GM21447 (cell line): ENCODE results near the gene EYA2.
"Not testable (repeated sequence)": the region's sequence is repeated elsewhere in the genome, so short reads cannot be mapped to it uniquely, and the experiment has no call there.

Experiments
- ATAC-seq: cut with Tn5 transposase; IDR thresholded peaks from one replicate; pipeline ENCODE4 v1.9.1; 2021; ENCODE audit not compliant: unreplicated experiment

EYA2 gene, protein sequence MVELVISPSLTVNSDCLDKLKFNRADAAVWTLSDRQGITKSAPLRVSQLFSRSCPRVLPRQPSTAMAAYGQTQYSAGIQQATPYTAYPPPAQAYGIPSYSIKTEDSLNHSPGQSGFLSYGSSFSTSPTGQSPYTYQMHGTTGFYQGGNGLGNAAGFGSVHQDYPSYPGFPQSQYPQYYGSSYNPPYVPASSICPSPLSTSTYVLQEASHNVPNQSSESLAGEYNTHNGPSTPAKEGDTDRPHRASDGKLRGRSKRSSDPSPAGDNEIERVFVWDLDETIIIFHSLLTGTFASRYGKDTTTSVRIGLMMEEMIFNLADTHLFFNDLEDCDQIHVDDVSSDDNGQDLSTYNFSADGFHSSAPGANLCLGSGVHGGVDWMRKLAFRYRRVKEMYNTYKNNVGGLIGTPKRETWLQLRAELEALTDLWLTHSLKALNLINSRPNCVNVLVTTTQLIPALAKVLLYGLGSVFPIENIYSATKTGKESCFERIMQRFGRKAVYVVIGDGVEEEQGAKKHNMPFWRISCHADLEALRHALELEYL

DNA sequence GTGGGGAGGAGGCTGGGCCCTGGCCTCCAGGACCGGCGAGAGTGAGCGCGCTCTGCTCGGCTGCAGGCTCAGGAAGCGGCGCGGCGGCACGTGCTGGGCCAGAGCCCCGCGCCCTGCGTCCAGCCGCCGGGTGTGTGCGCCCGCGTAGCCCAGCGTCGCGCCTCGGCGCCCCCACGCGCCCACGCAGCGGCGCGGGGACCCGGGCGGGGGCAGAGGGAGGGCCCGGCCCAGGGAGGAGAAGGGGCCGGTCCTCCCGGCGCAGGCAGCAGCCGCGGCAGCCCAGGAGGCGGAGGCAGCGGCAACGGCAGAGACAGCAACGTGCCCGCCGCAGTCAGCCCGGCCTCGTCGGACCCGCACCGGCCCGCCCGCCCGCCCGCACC lies at the start of gene EYA2:
Gene EYA2 (plus strand): TSS at position 265 of the 380 bp plus-strand sequence. CDS start 95,168 bp downstream, outside the sequence.
- no peak for ATAC-seq

DNA sequence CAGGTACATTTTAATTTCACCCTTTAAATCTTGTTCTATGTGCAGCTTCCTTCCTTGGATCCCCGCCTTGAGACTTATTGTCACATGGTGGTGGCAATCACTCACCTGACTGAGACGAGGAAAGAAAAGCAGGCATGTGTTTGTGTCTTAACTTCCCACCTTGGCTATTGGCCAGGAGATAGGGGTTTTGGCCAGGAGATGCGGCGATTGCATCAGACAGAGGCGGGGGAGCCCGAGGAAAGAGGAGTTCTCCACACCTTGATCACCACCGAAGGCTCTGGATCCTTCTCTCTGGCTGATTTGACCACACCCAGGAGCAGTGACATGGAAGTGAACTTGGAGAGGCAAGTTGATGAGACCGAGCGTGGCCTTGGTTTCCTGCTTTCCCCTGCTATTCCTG lies 49.7 kb upstream of the EYA2 start:
- ATAC-seq = no peak

DNA sequence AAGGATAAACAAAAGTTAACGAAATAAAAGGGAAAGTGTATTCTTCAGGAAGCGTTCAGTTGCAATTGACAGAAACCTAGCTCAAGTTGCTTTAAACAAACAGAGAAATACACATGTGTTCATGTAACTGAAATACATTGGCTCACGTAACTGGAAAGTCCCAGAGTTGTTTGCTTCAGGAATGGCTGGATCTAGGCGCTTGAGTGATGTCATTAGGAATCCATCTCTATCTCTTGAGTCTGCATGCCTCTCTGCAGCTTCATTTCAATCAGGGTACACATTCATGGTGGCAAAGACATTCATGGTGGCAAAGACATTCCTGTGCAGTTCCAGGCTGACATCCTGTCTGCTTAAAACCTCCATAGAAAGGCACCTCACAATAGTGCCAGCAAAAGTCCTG lies 45.4 kb upstream of the EYA2 start:
- ATAC-seq = no peak

DNA sequence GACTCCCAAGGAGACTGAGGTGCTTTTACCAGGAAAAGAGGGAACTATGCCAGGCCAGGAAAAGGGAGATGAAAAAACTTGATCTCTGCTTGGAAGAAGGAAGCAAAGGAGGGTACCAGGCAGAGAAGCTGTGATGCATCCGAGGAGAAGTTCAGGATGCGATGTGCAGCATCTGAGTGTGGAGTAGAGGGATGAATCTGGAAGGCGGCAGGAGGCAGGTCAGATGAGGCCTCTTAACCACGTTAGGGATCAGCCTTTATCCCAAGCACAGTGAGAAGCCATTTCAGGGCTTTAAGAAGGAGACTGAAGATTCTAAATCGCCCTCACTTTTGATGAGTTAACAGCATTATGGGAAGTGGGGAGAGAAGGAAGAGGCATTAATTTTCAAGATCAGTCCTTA lies 44.9 kb upstream of the EYA2 start:
- no peak for ATAC-seq

DNA sequence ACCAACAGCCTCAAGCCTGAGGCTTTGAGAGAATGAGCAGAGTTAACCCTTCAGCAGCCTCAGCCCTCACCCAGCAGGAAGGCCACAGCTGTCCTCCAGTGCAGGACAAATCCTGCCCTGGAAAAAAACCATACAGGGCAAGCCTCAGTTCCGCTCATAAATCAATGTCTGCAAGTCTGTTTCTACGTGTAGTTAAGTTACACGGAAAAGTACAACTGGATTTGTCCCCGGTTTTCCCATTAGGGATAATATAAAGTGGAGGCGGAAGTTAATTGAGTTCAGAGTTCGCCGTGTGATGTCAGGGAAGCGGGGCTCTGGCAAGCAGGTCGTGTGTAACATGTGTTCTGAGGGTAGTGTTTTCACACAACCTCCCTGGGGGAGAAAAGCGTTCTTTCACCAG lies 44.2 kb upstream of the EYA2 start:
- no peak for ATAC-seq

DNA sequence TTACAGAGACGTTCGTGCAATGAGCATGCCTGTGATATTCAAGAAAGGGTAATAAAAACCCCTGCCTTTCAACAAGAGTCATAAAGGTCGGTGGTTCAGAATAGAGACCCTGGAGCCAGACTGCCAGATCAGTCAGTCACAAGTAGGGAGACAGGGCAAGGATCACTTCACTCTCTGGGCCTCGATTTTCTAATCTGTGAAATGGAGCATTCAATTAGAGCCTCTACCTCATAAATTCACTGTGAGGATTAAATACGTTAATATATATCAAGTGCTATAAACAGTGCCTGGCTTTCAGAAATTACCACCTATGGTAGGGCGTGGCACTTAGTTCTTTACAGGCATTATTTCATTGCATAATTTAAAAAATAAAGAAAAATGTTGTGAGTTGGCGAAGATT lies 43.7 kb upstream of the EYA2 start:
- no peak for ATAC-seq

DNA sequence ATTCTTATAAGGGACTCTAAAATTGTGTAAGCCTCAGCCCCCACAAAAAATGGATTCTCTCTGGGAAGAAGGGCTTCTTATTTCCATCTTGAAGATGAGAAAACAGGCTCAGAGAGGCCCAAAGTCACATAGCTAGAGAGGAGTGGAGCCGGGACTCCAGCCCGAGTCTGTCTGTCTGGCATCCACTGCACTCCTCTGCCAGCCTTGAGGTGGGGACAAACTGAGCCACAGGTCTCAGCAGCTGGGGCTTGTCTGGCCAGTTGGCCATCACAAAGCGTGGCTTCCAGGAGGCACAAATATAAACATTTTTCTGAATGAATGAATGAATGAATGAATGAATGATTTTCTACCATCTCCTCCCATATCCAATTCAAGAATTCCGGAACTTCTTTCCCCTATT lies 42.9 kb upstream of the EYA2 start:
- no peak for ATAC-seq

DNA sequence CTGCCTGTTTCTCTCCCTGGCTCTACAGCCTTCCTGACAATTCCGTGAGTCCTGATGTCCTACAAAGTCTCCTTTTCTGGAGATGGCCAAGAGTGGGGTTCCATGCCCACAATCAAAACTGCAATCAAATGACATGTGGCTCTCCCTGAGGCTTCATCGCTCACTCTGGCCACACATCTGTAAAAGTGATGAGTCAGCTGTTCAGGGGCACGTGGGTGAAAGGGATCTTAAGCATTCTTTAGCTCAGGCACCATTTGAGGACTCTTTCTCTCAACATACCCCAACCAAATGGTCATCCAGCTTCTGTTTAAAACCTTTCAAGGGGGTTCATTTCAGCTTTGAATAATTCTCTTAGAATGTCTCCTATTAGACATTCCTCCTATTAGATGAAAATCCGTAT lies 42.3 kb upstream of the EYA2 start:
- no peak for ATAC-seq

DNA sequence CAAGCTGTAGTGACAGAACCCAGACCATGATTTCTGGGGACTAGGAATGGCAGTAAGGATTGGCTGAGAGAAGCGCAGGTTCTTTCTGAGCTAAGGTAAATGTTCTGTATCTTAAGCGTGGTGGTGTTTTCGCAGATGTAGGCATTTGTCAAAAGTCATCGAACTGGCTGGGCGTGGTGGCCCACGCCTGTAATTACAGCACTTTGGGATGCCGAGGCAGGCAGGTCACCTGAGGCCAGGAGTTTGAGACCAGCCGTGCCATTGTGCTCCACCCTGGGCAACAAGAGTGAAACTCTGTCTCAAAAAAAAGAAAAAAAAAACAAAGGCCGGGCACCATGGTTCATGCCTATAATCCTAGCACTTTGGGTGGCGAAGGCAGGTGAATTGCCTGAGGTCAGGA lies 40.7 kb upstream of the EYA2 start:
- no peak for ATAC-seq

DNA sequence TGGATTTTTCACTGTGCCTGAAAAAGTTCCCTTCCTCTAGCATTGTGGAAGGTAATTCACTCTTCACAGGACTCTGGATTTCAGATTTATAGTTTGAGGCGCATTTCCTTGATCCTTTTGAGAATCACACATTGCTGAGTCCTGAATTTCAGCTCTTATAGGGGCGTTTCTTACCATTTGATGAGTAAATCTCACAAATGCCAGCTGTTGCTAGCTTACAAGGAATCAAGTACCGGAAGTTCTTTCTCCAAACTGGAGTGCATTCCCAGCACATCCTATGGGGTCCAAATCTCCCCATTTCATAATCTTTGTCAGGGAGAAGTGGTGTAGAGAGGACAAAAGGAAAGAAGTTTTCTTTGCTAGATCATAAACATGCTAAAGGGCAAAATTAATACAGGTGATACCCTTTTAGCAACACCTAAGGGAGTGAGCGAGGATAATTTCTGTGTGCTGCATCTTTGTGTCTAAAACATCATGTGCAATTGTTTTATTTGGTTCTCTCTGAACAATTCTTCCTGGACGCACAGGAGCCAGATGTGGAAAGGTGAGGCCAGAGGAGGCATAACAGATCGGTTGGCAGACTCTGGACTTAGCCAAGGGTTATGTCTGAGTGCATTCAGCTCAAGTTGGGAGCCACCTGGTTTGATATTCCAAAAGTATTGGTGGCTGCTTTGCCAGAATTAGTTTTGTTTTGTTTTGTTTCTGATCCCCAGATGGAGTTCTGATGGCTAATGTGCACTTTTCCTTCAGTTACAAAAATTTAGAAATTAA lies 37.4 kb upstream of the EYA2 start:
- no peak for ATAC-seq

DNA sequence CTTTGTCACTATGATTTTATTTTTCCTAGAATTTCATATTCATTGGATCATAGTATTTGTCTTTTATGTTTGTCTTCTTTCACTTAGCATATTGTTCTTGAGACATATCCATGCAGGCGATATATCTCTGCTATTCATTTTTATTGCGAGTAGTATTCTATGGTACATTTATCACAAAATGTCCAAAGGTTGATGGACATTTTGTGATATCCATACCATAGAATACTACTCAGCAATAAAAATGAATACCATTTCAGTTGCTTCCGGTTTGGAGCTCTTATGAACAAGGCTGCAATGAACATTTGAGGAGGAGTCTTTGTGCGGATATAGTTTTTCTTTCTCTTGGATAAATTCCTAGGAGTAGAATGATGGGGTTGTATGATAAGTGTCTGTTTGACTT lies 28.8 kb upstream of the EYA2 start:
- no peak for ATAC-seq

DNA sequence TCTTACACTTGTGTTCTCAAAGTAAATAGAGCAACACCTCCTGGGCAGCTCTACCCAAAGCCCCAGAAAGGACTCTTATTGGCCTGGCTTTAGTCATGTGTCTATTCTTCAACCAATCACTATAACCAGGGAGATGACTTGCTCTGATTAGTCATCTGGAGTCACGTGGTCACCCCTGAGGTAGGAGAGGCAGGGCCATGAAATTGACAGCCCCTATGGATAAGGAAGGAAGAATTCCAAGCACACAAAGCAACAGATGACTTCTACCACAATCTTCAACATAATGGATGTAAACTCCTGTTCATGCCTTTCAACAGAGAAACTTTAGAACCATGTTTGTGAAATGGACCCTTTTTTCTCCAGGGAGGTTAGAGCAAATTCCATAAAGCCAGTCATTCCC lies 24.6 kb upstream of the EYA2 start:
- no peak for ATAC-seq

DNA sequence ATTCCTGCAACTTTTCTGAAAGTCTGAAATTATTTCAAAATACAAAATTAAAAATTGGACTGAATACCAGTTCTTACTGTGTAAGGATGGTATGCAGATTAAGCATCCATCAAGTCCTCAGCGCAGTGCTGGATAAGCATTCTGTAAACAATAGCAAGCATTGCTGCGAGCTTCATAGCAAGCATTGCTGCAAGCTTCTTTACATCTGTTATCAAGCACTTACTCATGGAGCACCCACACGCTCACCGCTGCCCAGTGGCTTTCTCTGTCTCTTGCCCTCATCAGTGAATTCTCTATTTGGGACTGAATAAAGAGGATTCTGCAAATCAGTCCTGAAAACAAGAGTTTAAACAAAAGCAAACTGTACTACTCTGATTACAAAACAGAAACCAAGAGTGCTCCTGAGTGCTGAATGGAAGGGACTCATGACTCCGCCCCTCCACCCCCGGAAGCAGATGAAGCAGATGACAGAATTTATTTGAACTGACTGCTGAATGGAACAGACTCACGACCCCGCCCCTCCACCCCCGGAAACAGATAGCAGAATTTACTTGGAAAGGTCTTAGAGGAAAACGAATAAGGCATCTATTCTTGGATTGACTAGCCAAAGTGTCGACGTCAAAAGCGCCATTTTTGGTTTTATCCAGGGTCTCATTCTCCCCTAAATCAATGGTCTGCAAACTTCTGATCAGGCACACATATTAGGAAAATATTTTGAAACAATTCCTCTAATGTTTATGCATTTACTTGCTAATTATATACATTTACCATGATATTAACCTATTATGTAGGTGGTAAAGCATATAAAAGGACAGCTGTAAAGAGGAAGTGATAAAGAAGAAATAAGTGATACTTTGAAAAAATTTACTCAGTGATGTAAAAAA lies 22.1 kb upstream of the EYA2 start:
- ATAC-seq = no peak

DNA sequence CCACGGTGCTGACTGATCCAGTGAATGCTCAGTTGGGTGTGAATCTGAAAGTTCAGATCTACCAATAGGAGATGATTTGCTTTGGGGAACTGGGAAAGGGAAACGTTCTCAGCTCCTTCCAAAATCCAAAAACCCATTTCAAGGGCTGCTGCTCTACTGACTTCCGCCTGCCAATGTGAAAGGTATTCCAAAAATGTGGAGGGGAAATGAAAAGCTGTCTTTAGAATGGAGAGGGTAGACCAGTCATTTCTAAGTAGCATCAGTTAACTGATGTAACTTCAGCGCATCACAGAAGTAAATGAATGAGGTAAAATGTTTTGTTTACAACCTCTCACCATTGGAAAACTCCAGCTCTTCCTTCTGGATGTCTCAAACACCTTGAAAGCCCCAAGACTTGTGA lies 19.6 kb upstream of the EYA2 start:
- no peak for ATAC-seq

DNA sequence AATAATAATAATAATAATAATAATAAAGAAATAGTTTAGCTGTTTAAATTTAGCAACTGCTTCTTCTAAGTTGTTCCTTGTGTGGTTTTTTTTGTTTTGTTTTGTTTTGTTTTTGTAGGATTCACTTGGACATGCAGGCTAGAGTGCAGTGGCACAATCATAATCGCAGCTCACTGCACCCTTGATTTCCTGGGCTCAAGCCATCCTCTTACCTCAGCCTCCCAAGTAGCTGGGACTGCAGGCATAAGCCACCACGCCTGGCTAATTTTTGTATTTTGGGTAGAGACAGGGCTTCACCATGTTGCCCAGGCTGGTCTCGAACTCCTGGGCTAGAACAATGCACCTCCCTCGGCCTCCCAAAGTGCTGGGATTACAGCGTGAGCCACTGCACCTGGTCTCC lies 15.3 kb upstream of the EYA2 start:
- ATAC-seq = no peak

DNA sequence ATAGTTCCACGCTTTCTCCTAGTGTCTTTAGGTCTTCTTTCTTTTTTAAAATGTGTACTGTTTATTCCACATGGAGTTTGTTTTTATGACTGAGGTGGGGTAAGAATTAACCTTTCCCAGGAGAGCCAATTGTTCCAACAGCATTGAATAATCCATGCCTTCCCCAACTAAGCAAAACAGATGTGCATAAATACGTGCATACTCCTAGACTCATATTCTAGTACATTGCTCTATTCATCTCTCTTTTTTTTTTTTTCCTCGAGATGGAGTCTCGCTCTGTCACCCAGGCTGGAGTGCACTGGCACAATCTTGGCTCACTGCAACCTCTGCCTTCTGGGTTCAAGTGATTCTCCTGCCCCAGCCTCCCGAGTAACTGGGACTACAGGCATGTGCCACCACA lies 14.7 kb upstream of the EYA2 start:
- not testable (repeated sequence) for ATAC-seq

DNA sequence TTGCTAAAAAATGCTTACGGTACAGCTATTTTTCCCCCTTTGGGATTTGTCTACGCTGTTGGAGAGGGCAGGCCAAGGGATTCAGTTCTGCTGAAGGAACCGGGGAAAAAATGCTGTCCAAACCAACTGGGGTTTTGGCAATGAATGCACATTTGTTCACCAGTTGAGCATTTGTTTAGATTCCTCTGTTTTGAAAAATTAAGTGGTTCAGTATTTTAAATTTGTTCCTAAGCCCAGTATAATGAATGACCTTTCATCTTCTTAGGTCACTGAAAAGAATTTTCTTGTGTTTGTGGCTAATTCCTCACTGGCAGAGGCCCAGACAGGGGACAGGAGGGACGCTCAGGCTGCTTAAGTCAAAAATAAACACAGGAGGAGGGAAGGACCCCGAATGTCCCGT lies 10.8 kb upstream of the EYA2 start:
- ATAC-seq = no peak

DNA sequence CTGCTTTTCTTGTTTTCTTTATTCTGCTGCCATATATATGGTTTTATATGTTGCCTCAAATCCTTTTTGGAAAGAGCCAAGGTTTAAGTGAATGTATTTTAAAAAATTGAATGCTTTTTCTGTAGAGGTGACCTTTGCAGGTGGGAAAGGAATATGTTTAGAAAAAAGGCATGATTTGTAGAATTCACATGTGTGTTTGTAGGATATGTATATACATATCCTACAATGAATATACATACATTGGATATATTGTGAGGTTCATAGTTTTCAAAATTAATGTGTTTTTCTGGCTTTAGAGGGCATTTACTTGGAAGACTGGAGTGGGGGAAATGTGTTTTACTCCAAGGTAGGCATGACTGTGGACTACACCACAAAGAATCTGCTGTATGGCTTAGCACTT lies 4.0 kb upstream of the EYA2 start:
- no peak for ATAC-seq

DNA sequence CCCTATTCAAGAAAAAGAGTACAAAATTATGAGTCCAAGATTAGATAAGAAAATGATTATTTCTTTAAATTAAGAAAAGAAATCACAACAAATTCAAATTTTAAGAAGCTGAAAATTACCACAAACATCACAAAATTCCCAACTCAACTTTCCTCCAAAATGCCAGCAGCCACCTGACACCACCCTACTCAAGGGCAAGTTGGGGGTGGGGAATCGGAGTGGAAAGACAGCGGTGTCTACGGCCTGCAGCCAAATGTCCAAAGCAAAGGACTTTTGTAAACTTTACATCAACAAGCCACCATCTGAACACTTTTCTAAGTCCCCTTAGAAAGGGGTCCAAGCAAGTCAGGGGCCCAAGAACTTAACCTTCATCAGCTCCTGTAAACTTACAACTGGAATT lies 1.6 kb upstream of the EYA2 start:
- ATAC-seq = no peak

DNA sequence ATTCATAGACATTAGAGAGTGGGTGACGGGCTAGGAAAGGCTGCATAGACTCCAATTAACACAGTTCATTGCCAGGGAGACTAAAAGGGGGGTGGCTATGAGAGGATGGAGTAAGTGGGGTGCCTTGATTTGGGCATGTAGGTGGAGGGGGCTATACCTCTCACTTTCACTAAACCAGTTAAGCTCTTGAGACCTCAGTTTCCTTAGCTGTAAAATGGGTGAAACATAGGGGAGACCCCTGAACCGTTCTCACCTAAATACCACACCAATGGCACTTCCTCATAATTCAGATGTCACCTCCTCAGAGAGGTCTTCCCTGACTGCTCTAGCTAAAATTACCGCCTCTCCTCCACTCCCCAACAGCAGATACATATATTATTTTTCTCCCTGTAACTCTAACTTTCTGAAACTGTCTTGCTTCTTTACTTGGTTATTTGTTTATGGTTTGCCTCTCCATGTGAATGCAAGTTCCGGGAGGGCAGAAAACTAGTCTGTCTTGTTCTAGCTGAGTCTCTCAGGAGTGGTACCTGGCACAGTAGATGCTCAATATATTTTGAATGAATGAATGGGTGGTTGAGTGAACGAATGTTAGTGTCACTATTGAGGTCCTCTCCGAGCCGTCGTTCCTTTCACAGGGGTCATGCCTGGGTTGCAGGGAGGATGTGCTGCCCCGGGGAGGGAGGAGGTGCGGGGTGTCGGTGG lies 615 bp upstream of the EYA2 start:
- no peak for ATAC-seq
